Measurements from ENCODE around the gene TTI1.

Gene TTI1

GRCh38 chr20:37934634-37935375, 98.5 kb downstream of the TTI1 start:
- DNase-seq: no peak

GRCh38 chr20:37933786-37934633, 99.2 kb downstream of the TTI1 start:
- no peak for DNase-seq
